ENCODE measurements around the gene FRMD6.

DNA sequence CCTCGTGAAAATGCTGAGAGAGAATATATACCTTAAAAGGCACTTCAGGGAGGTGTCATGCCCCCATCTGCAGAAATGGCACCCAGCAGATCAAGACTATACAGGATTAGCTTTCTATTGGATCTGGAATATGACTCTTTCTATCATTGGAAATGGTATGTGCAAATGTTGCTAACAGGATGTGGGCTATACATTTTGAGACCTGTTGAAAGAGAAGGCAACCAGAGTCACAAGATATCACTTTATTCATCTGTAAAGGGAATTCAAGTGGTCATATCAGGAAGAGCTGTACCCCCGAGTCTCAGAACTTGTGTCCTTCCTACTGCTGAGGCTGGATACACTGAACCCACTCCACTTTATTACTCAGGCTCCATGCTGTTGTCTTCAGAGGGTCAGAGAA lies 46.1 kb upstream of the FRMD6 start:
- TF ChIP-seq, protein P1, sequence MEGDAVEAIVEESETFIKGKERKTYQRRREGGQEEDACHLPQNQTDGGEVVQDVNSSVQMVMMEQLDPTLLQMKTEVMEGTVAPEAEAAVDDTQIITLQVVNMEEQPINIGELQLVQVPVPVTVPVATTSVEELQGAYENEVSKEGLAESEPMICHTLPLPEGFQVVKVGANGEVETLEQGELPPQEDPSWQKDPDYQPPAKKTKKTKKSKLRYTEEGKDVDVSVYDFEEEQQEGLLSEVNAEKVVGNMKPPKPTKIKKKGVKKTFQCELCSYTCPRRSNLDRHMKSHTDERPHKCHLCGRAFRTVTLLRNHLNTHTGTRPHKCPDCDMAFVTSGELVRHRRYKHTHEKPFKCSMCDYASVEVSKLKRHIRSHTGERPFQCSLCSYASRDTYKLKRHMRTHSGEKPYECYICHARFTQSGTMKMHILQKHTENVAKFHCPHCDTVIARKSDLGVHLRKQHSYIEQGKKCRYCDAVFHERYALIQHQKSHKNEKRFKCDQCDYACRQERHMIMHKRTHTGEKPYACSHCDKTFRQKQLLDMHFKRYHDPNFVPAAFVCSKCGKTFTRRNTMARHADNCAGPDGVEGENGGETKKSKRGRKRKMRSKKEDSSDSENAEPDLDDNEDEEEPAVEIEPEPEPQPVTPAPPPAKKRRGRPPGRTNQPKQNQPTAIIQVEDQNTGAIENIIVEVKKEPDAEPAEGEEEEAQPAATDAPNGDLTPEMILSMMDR (IDR thresholded peaks at IDR 0.05; ENCODE audit: insufficient read depth, low read length, poor library complexity, severe bottlenecking) = no peak
- TF ChIP-seq EZH2phosphoT487 (conservative IDR thresholded peaks at IDR 0.05; ENCODE audit: low read length) = no peak
